Left forelimb (tissue), 1 donor: ENCODE results near the gene WIZ.
A peak's percentile ranks its signal among the peaks of the same experiment; 100 is the strongest.

Experiments
- DNase-seq: peaks from one replicate; pipeline ENCODE4 v3.0.0-alpha.2; 2018; ENCODE audit warnings: low spot score

The WIZ gene

GRCh38 chr19:15430526-15431120 is 19.1 kb downstream of the WIZ start:
- no peak for DNase-seq

GRCh38 chr19:15429825-15430467 is 19.8 kb downstream of the WIZ start:
- no peak for DNase-seq

- DNase-seq, result no peak
Observed at GRCh38 chr19:15428956-15429824, 20.6 kb downstream of the WIZ start.

DNA sequence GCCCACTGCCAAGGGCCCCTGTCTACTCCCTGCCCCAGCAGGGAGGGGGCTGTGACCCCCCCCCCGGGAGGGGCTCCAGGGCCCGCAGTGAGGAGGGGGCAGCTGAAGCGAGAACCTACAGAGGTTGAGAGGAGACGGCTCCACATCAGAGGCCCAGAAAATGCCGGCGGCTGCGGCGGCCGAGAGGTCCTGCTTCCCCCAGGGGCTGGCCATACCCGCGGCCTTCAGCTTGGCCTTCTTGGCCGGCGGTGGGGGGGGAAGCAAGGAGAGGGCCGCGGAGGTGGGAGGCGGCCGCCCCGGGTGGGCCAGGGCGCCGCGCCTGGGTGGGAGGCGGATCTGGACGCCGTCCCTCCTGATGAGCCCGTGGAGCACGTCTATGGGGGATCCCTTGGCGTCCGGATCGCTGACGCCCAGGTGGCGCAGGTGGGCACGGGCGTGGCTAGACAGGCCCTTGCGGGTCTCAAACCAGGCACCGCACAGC is 21.7 kb downstream of the WIZ start:
- DNase-seq, result no peak

DNA sequence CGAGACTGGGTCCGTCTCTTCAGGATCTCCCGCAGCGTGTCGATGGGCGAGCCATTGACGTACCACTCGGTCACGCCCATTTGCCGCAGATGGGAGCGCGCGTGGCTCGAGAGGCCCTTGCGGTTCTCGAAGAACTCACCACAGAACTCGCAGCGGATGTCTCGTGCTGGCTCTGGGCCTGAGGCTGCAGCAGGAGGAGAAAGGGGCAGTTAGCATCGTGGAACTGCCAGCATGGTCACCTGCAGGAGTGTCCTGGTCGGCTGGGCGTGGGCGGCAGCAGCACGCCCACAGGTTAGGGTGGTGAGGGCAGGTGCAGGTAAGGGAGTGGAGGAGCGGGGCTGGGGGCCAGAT is 22.4 kb downstream of the WIZ start:
- DNase-seq, result no peak

DNA sequence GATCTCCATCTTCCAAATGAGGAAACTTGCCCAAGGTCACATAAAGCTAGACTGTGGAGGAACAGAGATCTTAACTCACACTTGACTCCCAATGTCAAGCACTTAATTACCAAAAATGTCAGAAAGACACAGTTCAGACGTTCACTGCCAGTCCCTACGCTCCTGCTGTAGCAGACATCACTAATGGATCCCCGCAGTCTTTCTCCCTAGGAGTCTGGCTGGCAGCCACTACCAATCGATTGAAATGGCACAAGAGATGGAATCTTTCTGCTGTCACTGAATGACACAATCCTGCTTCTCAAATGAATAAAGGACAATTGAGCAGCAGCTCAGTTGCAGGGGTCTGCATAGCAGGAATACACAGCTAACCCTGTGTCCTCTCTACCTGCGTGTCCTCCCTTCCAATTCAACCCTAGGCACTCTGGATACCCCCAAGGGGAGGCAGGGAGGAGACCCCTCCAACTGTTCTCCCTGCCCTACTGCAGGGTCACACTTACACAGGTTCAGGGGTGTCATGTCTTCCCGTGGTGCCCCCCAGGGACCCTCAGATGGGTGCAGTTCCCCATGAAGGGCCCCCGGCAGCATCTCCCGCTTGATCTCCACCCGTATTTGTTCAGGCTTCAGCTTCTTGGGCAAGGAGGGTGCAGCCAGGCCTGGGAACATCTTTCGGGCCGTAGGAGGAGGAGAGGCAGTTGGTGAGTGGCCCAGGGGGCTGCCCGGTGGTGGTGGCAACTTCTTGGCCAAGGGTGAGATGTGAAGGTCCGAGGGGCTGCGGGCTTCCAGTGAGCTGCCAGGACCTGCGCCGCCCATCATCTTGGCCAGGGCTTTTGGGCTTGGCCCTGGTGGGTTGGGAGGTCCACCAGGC is 23.0 kb downstream of the WIZ start:
- no peak for DNase-seq

GRCh38 chr19:15425321-15425950 is 24.3 kb downstream of the WIZ start:
- no peak for DNase-seq

DNA sequence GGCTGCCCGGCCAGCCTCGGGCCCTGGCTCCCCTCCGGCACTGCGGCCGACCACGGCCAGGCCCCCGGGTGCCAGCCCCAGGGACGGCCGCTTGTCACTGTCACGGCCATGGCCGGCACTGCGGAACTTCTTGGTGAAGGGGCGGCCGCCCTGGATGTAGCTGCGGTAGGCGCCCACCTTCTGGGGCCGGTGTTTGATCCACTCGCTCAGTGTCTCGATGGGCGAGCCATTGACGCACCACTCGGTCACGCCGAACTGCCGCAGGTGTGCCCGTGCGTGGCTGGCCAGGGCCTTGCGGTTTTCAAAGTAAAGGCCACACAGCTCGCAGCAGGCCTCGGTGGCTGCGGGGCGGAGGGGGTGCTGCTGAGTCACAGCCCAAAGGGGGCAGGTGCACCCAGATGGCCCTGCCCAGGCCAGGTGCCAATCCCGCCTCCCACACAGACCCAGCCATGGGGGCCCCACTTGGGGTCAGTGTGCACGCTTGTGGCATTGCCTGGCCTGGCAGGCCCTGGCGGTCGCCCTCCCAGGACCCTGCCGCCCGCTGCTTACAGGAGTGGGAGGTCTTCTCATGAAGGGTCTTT is 25.0 kb downstream of the WIZ start:
- DNase-seq, result no peak

- no peak for DNase-seq
Observed at GRCh38 chr19:15424121-15424520, 25.6 kb downstream of the WIZ start.

GRCh38 chr19:15423130-15423529 is 26.6 kb downstream of the WIZ start:
- no peak for DNase-seq

- no peak for DNase-seq
Observed at GRCh38 chr19:15422296-15423075, 27.3 kb downstream of the WIZ start.

GRCh38 chr19:15421721-15422260 is 28.0 kb downstream of the WIZ start:
- DNase-seq, result peak; percentile 79

- no peak for DNase-seq
Observed at GRCh38 chr19:15421136-15421695, 28.5 kb downstream of the WIZ start.

- DNase-seq, result no peak
Observed at GRCh38 chr19:15419413-15420025, 30.2 kb downstream of the WIZ start.

GRCh38 chr19:15418579-15419412 is 31.0 kb downstream of the WIZ start, which contains the start of gene AKAP8L:
Gene AKAP8L (minus strand): TSS chr19:15418988. CDS start chr19:15418923, 65 bp downstream.
- peak; percentile 98 for DNase-seq

DNA sequence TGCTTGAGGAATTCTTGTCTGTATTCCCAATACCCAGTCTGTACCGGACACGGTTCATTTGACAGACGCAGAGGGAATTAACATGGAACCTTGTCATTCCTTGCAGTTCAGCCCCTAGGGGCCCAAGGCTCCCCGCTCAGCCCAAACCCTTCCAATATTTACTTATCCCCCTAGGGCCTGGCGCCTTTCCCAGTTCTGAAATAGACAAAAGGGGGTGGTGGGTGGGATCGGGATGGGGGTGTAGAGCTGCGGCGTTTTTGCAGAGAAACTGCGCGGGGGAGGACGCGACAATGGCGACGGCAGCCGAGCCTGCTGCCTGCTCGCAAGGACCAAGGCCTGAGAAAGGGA is 31.6 kb downstream of the WIZ start:
- no peak for DNase-seq

DNA sequence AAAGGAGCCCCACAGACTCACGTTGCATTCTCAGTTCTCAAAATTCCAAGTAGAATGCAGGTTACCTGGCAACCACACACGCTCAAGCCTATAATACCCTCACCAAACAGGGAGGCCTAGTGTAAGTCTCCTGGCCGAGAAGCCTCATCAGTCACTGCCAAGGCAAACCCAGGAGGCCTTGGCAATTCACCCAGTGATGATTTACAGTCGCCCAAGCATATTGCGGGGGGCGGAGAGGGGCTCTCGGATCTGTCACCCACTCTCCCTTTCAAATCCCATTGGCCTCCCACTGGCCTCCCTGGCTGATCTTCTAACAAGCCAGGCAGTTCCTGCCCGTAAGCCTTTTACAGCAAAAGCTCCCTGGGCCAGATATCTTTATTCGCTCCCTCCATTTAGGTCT is 32.1 kb downstream of the WIZ start:
- no peak for DNase-seq

DNA sequence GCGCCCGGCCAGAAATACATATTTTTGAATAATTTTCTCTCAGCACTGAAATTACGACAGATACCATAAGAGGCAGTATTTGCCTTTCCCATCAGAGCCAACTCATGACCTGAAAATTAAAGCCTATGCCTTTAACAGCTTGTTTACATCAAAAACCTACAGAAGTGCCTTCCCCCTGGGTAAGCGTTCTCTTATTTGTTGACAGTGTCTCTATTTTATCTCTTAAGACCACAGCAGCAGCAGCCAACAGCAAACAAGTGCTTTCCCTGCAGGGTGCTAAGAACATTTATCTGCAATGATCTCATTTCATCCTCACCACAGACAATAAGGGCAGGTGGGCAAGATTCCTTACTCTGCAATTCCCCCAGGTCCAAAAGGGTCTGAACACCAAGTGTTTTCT is 36.9 kb downstream of the WIZ start:
- DNase-seq, result no peak
